ENCODE results near the gene CHCHD4. TPM values are rescaled to one million over a fixed set of nuclear protein-coding genes. Genes with fewer than 3 reads are reported as not detected.
"Not testable (repeated sequence)": the region's sequence is repeated elsewhere in the genome, so short reads cannot be mapped to it uniquely, and the experiment has no call there.

The CHCHD4 gene
- polyA plus RNA-seq, 3 donors from 2014 or later = 9.6 to 23.2 (median 12.4) TPM

GRCh38 chr3:14118400-14119381 is 6.0 kb downstream of the CHCHD4 start:
- DNase-seq = no peak
- Mint-ChIP-seq H3K4me3 (no peak overlapping the region), H3K27me3 (ENCODE audit: low read depth in 3 of 3) (peaks cover 0 to 1% (median 0%) of the 10 kb centered on the region in 3 donors), H3K36me3 (peaks cover 6 to 25% (median 9%) of the 10 kb centered on the region in 3 donors), H3K27ac (no peak overlapping the region), H3K4me1 (peaks cover 11 to 18% of the 10 kb centered on the region in 2 donors), H3K9me3 (no peaks in the 10 kb centered on the region)

DNA sequence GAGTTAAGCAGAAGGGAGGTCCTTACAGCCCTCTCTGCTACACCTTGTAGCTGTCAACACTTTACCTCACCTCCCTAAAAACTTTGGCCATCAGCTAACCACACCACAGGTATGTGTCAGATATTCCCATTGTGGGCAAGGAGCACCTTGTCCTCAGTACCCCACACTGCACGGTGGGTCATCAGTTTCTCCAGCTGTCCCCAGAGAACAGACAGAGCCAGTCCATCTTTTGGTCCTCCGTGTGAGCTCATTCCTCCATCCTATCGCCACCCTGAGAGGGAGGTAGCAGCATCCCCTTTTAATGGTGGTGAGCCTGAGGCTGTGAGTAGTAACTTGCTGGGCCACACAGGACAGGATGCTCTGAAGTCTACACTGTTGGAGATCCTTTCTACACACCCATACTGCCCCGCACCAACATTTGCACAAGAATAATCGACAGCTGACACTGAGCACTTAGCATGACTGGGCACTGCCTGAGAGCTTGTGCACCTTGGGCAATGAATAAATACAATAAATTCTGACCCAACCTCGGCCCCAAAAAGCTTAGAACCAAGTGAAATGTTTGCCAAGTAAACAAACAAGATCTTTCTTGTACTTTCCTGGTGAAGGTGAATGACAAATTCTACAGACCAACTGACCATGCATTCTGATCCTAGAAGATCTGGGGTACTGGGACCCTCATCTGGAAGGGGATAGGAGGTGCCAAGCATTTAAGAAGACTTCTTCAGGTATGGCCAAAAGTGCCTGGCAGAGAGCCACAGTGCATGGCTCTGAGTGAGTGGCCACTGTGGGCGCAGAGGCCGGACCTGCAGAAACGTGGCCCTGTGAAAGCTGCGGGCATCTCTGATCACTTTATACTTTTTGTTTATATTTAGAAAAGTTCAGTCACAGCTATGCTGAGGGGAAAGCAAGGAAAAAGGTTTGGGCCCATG is 6.9 kb downstream of the CHCHD4 start:
- peaks cover 9 to 33% (median 12%) of the 10 kb centered on the region in 3 donors for H3K36me3 Mint-ChIP-seq
- H3K27ac Mint-ChIP-seq = no peak overlapping the region
- H3K9me3 Mint-ChIP-seq = no peaks in the 10 kb centered on the region
- H3K4me3 Mint-ChIP-seq = no peak overlapping the region
- H3K27me3 Mint-ChIP-seq (ENCODE audit: low read depth in 3 of 3) = peaks cover 0 to 1% (median 0%) of the 10 kb centered on the region in 3 donors
- DNase-seq = no peak
- peaks cover 5 to 8% of the 10 kb centered on the region in 2 donors for H3K4me1 Mint-ChIP-seq

- H3K27me3 Mint-ChIP-seq (ENCODE audit: low read depth in 3 of 3) = no peaks in the 10 kb centered on the region
- H3K4me1 Mint-ChIP-seq = no peaks in the 10 kb centered on the region
- peaks cover 10 to 40% (median 17%) of the 10 kb centered on the region in 3 donors for H3K36me3 Mint-ChIP-seq
- H3K4me3 Mint-ChIP-seq = no peak overlapping the region
- no peak overlapping the region for H3K27ac Mint-ChIP-seq
- no peak for DNase-seq
- H3K9me3 Mint-ChIP-seq = no peaks in the 10 kb centered on the region
These were observed 10.6 kb downstream of the CHCHD4 start for GRCh38 chr3:14113965-14114635.

DNA sequence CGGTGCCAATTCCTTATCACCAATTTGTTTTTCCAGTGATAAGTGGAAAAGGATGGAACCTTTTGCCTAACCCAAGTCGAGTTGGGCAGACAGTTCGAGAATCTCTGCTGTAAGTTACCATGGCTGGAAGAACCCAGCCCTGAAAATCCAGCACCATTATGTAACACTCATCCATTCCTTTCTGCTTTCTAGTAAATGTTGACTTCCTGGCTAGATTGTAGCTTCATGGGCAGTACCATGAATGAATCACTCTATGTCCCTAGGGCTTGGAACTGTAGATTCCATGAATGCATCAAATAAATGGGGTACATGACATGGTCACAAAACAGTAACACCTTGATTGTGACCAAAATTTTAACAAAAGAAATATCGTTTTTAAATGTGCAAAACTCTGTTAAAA is 14.0 kb downstream of the CHCHD4 start:
- Mint-ChIP-seq H3K9me3 (no peaks in the 10 kb centered on the region), H3K4me3 (no peak overlapping the region), H3K4me1 (no peaks in the 10 kb centered on the region), H3K36me3 (peaks cover 10 to 40% (median 17%) of the 10 kb centered on the region in 3 donors), H3K27me3 (ENCODE audit: low read depth in 3 of 3) (no peaks in the 10 kb centered on the region), H3K27ac (no peak overlapping the region)
- DNase-seq = no peak

DNA sequence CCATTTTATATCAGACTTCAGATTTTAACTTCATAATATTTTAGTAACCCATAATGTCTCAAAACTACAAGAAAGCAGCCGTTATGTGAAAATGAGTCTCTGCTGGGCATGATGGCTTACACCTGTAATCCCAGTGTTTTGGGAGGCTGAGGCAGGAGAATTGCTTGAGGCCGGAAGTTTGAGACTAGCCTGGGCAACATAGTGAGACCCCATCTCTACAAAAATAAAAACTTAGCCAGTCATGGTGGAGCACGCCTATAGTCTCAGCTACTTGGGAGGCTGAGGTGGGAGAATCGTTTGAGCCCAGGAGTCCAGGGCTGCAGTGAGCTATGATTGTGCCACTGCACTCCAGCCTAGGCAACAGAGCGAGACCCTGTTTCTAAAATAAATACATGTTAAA is 14.8 kb downstream of the CHCHD4 start:
- H3K27me3 Mint-ChIP-seq (ENCODE audit: low read depth in 3 of 3); H3K4me3 Mint-ChIP-seq; H3K9me3 Mint-ChIP-seq; H3K27ac Mint-ChIP-seq; DNase-seq; H3K4me1 Mint-ChIP-seq: not testable (repeated sequence)
- H3K36me3 Mint-ChIP-seq = peaks cover 10 to 36% (median 17%) of the 10 kb centered on the region in 3 donors

GRCh38 chr3:14097616-14098391 is 26.9 kb downstream of the CHCHD4 start:
- peaks cover 6 to 23% (median 16%) of the 10 kb centered on the region in 3 donors for H3K27me3 Mint-ChIP-seq (ENCODE audit: low read depth in 3 of 3)
- no peak overlapping the region for H3K27ac Mint-ChIP-seq
- no peak for DNase-seq
- H3K9me3 Mint-ChIP-seq = peaks cover 0 to 6% (median 3%) of the 10 kb centered on the region in 6 donors
- H3K4me1 Mint-ChIP-seq = no peaks in the 10 kb centered on the region
- no peak overlapping the region for H3K4me3 Mint-ChIP-seq
- H3K36me3 Mint-ChIP-seq = no peaks in the 10 kb centered on the region

DNA sequence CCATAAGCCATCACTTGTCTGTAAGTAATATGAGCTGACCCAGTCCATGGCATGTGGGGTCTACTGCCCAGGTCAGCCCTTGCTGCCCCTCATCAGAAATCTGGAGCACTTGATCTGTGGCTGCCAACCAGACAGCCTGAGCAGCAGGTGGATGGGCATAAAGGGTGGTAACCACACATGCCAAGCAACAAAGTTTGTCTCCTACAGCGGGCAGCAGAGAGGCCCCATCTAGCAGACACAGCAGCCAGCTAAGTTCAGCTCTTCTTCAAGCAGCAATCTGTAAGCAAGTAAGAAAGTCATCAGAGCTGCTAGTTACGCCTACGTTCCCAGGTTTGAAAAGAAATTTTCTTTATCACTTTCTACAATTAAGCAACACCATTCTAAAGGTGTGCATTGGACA is 27.9 kb downstream of the CHCHD4 start:
- H3K9me3 Mint-ChIP-seq = peaks cover 0 to 6% (median 3%) of the 10 kb centered on the region in 6 donors
- peaks cover 6 to 19% (median 16%) of the 10 kb centered on the region in 3 donors for H3K27me3 Mint-ChIP-seq (ENCODE audit: low read depth in 3 of 3)
- H3K4me3 Mint-ChIP-seq = no peak overlapping the region
- no peaks in the 10 kb centered on the region for H3K36me3 Mint-ChIP-seq
- no peak for DNase-seq
- H3K27ac Mint-ChIP-seq = no peak overlapping the region
- H3K4me1 Mint-ChIP-seq = no peaks in the 10 kb centered on the region

- H3K36me3 Mint-ChIP-seq = no peaks in the 10 kb centered on the region
- H3K27me3 Mint-ChIP-seq (ENCODE audit: low read depth in 3 of 3) = peaks cover 1 to 19% (median 12%) of the 10 kb centered on the region in 3 donors
- DNase-seq = no peak
- H3K4me3 Mint-ChIP-seq = no peak overlapping the region
- H3K4me1 Mint-ChIP-seq = no peaks in the 10 kb centered on the region
- H3K9me3 Mint-ChIP-seq = peaks cover 0 to 6% (median 3%) of the 10 kb centered on the region in 6 donors
- no peak overlapping the region for H3K27ac Mint-ChIP-seq
These were observed 30.8 kb downstream of the CHCHD4 start for GRCh38 chr3:14093831-14094230.

GRCh38 chr3:14092464-14092863 is 32.2 kb downstream of the CHCHD4 start:
- DNase-seq = no peak
- H3K4me3 Mint-ChIP-seq = no peak overlapping the region
- no peak overlapping the region for H3K27ac Mint-ChIP-seq
- H3K9me3 Mint-ChIP-seq = peaks cover 0 to 6% (median under 1%) of the 10 kb centered on the region in 6 donors
- peaks cover 1 to 13% (median 11%) of the 10 kb centered on the region in 3 donors for H3K27me3 Mint-ChIP-seq (ENCODE audit: low read depth in 3 of 3)
- no peaks in the 10 kb centered on the region for H3K4me1 Mint-ChIP-seq
- H3K36me3 Mint-ChIP-seq = no peaks in the 10 kb centered on the region

- peaks cover 1 to 14% (median 12%) of the 10 kb centered on the region in 3 donors for H3K27me3 Mint-ChIP-seq (ENCODE audit: low read depth in 3 of 3)
- not testable (repeated sequence) for H3K36me3 Mint-ChIP-seq, DNase-seq, H3K9me3 Mint-ChIP-seq, H3K27ac Mint-ChIP-seq, H3K4me1 Mint-ChIP-seq, H3K4me3 Mint-ChIP-seq
These were observed 32.7 kb downstream of the CHCHD4 start for GRCh38 chr3:14091959-14092358.

DNA sequence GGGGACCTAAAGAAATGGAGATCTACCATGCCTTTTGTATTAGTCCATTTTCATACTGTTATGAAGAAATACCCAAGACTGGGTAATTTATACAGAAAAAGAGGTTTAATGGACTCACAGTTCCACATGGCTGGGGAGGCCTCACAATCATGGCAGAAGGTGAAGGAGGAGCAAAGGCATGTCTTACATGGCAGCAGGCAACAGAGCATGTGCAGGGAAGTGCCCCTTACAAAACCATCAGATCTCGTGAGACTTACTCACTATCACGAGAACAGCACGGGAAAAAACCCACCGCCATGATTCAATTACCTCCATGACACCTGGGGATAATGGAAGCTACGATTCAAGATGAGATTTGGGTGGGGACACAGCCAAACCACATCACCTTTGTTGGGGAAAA is 37.2 kb downstream of the CHCHD4 start:
- DNase-seq; H3K4me3 Mint-ChIP-seq; H3K36me3 Mint-ChIP-seq; H3K27me3 Mint-ChIP-seq (ENCODE audit: low read depth in 3 of 3); H3K27ac Mint-ChIP-seq; H3K4me1 Mint-ChIP-seq; H3K9me3 Mint-ChIP-seq: not testable (repeated sequence)

- Mint-ChIP-seq H3K27me3 (ENCODE audit: low read depth in 3 of 3) (peaks cover 2 to 18% (median 2%) of the 10 kb centered on the region in 3 donors), H3K4me1 (no peaks in the 10 kb centered on the region)
- DNase-seq = no peak
These were observed 42.5 kb downstream of the CHCHD4 start for GRCh38 chr3:14082108-14082657.

More at GRCh38 chr3:14082108-14082657, 42.5 kb downstream of the CHCHD4 start:
- H3K36me3 Mint-ChIP-seq = no peaks in the 10 kb centered on the region
- H3K27ac Mint-ChIP-seq = no peak overlapping the region
- no peak overlapping the region for H3K4me3 Mint-ChIP-seq
- peaks cover 0 to 3% (median under 1%) of the 10 kb centered on the region in 6 donors for H3K9me3 Mint-ChIP-seq

All from immature natural killer cell (primary cell).